ENCODE data around the gene LRCH4.

The LRCH4 gene

DNA sequence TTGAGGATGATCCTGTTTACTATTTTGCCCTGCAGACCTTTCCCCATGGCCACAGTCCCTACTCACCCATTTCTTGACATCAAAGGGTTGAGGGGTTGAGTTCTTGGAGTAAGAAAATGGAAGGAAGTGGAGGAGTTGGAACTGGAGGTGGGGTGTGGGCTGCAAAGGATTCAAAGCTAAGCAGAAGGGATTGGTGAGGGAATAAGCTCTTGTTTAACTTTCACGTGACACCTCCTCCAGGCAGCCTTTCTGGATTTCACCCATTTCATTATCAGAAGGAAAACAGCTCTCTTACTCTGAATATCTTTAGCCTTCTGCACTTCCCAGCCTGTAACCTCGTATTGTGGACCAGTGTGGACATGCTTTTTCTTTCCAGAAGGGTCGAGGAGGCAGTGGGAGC lies 40.1 kb upstream of the LRCH4 start:
- peak overlapping the region; percentile 28 for H3K4me3 ChIP-seq (replicated peaks; ENCODE audit: low read depth, low read length)
- no peak for DNase-seq (ENCODE audit: low read depth)
- TF ChIP-seq, protein P1, sequence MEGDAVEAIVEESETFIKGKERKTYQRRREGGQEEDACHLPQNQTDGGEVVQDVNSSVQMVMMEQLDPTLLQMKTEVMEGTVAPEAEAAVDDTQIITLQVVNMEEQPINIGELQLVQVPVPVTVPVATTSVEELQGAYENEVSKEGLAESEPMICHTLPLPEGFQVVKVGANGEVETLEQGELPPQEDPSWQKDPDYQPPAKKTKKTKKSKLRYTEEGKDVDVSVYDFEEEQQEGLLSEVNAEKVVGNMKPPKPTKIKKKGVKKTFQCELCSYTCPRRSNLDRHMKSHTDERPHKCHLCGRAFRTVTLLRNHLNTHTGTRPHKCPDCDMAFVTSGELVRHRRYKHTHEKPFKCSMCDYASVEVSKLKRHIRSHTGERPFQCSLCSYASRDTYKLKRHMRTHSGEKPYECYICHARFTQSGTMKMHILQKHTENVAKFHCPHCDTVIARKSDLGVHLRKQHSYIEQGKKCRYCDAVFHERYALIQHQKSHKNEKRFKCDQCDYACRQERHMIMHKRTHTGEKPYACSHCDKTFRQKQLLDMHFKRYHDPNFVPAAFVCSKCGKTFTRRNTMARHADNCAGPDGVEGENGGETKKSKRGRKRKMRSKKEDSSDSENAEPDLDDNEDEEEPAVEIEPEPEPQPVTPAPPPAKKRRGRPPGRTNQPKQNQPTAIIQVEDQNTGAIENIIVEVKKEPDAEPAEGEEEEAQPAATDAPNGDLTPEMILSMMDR (IDR thresholded peaks at IDR 0.05; ENCODE audit: low read length, missing control alignments) = no peak

GRCh38 chr7:100623951-100624824 lies 38.3 kb upstream of the LRCH4 start:
- TF ChIP-seq, protein P1 (IDR thresholded peaks at IDR 0.05; ENCODE audit: low read length, missing control alignments) = no peak
- no peak for DNase-seq (ENCODE audit: low read depth)
- H3K4me3 ChIP-seq (replicated peaks; ENCODE audit: low read depth, low read length) = no peak overlapping the region

DNA sequence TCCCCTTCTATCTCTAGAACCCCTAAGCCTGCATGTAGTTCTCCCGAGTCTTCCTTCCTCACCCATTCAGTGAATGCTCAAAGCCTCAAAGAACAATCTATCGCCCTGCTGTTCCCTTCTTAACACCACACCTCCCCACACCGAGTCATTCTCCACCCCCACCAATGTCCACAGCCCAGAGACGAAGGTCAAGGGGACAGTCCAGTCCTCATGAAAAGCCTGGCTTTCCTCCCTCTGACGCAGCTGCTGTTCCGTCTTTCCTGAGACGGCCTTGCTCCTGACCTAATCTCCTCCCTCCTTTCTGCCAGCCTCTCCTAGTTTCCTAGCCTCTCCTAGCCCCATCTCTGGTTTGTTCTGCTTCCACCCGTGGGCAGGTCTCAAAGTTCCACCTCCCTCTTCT lies 35.6 kb upstream of the LRCH4 start:
- no peak for DNase-seq (ENCODE audit: low read depth)
- TF ChIP-seq, protein P1 (IDR thresholded peaks at IDR 0.05; ENCODE audit: low read length, missing control alignments) = no peak
- H3K4me3 ChIP-seq (replicated peaks; ENCODE audit: low read depth, low read length) = no peak overlapping the region

- DNase-seq (ENCODE audit: low read depth) = no peak
- H3K4me3 ChIP-seq (replicated peaks; ENCODE audit: low read depth, low read length) = no peak overlapping the region
- TF ChIP-seq, protein P1 (IDR thresholded peaks at IDR 0.05; ENCODE audit: low read length, missing control alignments) = no peak
These were observed 34.9 kb upstream of the LRCH4 start for GRCh38 chr7:100620804-100621203.

- TF ChIP-seq, protein P1 (IDR thresholded peaks at IDR 0.05; ENCODE audit: low read length, missing control alignments) = no peak
- DNase-seq (ENCODE audit: low read depth) = no peak
- no peak overlapping the region for H3K4me3 ChIP-seq (replicated peaks; ENCODE audit: low read depth, low read length)
These were observed 34.3 kb upstream of the LRCH4 start for GRCh38 chr7:100620239-100620638.

GRCh38 chr7:100614308-100614861 lies 28.5 kb upstream of the LRCH4 start:
- TF ChIP-seq, protein P1 (IDR thresholded peaks at IDR 0.05; ENCODE audit: low read length, missing control alignments) = no peak
- no peak for DNase-seq (ENCODE audit: low read depth)
- H3K4me3 ChIP-seq (replicated peaks; ENCODE audit: low read depth, low read length) = no peak overlapping the region
